Mesendoderm (in vitro differentiated cells): ENCODE data around the gene MCTP2.

Experiments
- DNase-seq: peaks from one replicate; pipeline ENCODE4 v3.0.0; 2013
- H2AK5ac ChIP-seq: 2 replicates; pipeline ENCODE4 v1.6.1; 2013; ENCODE audit warnings: low read length, inconsistent platforms
- H2BK120ac ChIP-seq: 2 replicates; pipeline ENCODE4 v1.6.1; 2013; ENCODE audit warnings: low read depth, mild to moderate bottlenecking, low read length, moderate library complexity, mixed read lengths
- H2BK15ac ChIP-seq: replicated peaks from 2 replicates; pipeline ENCODE4 v1.6.1; 2013; ENCODE audit warnings: low read depth, mild to moderate bottlenecking, moderate library complexity
- H2BK5ac ChIP-seq: 2 replicates; pipeline ENCODE4 v1.6.1; 2013; ENCODE audit warnings: low read length, inconsistent platforms
- H3K18ac ChIP-seq: 2 replicates; pipeline ENCODE4 v1.6.1; 2013; ENCODE audit warnings: mild to moderate bottlenecking, low read length, mixed read lengths
- H3K23ac ChIP-seq: one replicate; pipeline ENCODE4 v1.6.1; 2013; ENCODE audit warnings: low read length
- H3K27ac ChIP-seq: 2 replicates; pipeline ENCODE4 v1.5.1; 2013; ENCODE audit warnings: low read depth, mild to moderate bottlenecking, inconsistent platforms, low read length, moderate library complexity
- H3K27me3 ChIP-seq: 2 replicates; pipeline ENCODE4 v1.6.1; 2013; ENCODE audit warnings: low read length, control low read depth, mild to moderate bottlenecking, inconsistent platforms; ENCODE audit not compliant: insufficient read depth, poor library complexity
- H3K36me3 ChIP-seq: 2 replicates; pipeline ENCODE4 v1.6.1; 2013; ENCODE audit warnings: low read length, inconsistent platforms; ENCODE audit not compliant: control insufficient read depth, insufficient read depth
- H3K4ac ChIP-seq: one replicate; pipeline ENCODE4 v1.6.1; 2013; ENCODE audit warnings: low read depth, mild to moderate bottlenecking, low read length, moderate library complexity
- H3K4me1 ChIP-seq: 2 replicates; pipeline ENCODE4 v1.6.1; 2013; ENCODE audit warnings: low read depth, low read length, inconsistent platforms; ENCODE audit not compliant: control insufficient read depth
- H3K4me2 ChIP-seq: 2 replicates; pipeline ENCODE4 v1.6.1; 2013; ENCODE audit warnings: low read length
- H3K4me3 ChIP-seq: 2 replicates; pipeline ENCODE4 v1.5.1; 2013; ENCODE audit warnings: mild to moderate bottlenecking, low read length
- H3K56ac ChIP-seq: one replicate; pipeline ENCODE4 v1.6.1; 2013; ENCODE audit warnings: low read length
- H3K79me1 ChIP-seq: 2 replicates; pipeline ENCODE4 v1.6.1; 2013; ENCODE audit warnings: low read length, inconsistent platforms
- H3K79me2 ChIP-seq: 2 replicates; pipeline ENCODE4 v1.6.1; 2013; ENCODE audit warnings: mild to moderate bottlenecking, low read length; ENCODE audit not compliant: control insufficient read depth, insufficient read depth
- H3K9ac ChIP-seq: 2 replicates; pipeline ENCODE4 v1.6.1; 2013; ENCODE audit warnings: low read length, inconsistent platforms
- H4K5ac ChIP-seq: one replicate; pipeline ENCODE4 v1.6.1; 2013; ENCODE audit warnings: low read length
- H4K8ac ChIP-seq: one replicate; pipeline ENCODE4 v1.6.1; 2013; ENCODE audit warnings: low read depth, mild to moderate bottlenecking, control low read depth, low read length, moderate library complexity
- WGBS: extraction: QIAGEN DNeasy Blood & Tissue Kit; methylation state at CpG from one replicate; pipeline ENCODE4 v1.1.7; 2013; ENCODE audit warnings: low lambda C conversion rate, missing lambda C conversion rate; ENCODE audit not compliant: insufficient coverage; ENCODE audit errors: extremely low coverage; 5-methylcytosine and 5-hydroxymethylcytosine counted together

The MCTP2 gene

DNA sequence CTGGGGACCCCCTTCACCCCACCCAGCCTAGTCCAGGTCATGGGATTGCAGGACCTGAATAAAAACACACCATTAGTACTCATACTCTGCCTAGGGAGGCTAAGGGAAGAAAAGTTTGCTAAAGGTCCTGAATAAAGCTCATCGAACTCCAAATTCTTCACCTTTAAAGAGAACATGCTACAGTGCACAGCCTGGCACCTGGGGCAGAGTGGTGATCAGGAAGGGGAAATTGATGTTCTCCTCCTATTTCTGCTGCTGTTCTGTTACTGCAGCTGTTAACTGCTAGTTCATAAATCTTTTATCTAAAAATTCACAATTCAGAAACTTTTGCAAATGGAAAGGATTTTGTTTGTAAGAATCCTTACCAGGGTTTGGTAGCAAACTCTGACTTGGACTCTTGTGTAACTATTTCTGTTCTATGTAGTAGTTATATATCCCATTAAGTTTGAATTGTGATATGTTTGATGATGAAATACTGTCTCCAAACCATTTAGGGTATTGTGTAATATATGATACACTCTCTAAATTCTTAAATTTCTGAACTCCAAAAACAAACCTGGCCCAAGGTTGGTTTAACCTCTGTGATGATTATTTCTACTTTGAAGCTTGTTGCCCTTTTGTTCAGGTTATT, 27.9 kb downstream of the MCTP2 start:
- H3K4ac ChIP-seq: no peak overlapping the region
- no peaks in the 10 kb centered on the region for H3K36me3 ChIP-seq
- no peak overlapping the region for H4K8ac ChIP-seq
- H2BK5ac ChIP-seq: no peak overlapping the region
- H3K27me3 ChIP-seq: no peaks in the 10 kb centered on the region
- no peak overlapping the region for H4K5ac ChIP-seq
- no peak for DNase-seq
- no peaks in the 10 kb centered on the region for H3K79me2 ChIP-seq
- no peak overlapping the region for H3K23ac ChIP-seq
- H3K27ac ChIP-seq: no peak overlapping the region
- no peak overlapping the region for H3K9ac ChIP-seq
- WGBS: no CpG with 5 or more reads among the region's 1 CpG
- H3K4me2 ChIP-seq: no peak overlapping the region
- no peaks in the 10 kb centered on the region for H3K4me1 ChIP-seq
- H2BK15ac ChIP-seq: no peak overlapping the region
- H3K56ac ChIP-seq: no peak overlapping the region
- H2AK5ac ChIP-seq: no peak overlapping the region
- no peak overlapping the region for H3K4me3 ChIP-seq
- H2BK120ac ChIP-seq: no peak overlapping the region
- H3K18ac ChIP-seq: no peak overlapping the region
- H3K79me1 ChIP-seq: no peaks in the 10 kb centered on the region

DNA sequence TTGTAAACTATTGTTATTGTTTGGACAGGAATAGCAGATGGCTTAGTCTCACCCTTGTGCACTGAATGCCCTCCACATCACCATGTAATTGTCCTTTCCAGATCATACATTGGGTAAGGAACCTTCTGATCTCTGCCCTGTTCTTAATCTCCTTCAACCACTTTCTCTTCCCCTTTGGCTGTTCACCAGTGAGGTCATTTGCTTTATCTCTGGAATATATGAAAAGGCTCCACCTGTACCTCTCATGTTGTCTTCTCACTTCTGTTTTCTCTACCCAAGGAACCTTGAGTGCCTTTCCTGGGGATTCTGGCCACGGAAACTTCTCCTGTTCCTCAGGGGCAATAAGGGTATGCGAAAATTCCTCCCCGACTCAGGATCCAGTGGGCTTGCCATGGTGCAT, 28.5 kb downstream of the MCTP2 start:
- no peak overlapping the region for H3K4me2 ChIP-seq
- no peak overlapping the region for H3K18ac ChIP-seq
- no peak overlapping the region for H4K8ac ChIP-seq
- H3K9ac ChIP-seq: no peak overlapping the region
- no peaks in the 10 kb centered on the region for H3K79me1 ChIP-seq
- no peak overlapping the region for H2BK5ac ChIP-seq
- no peak overlapping the region for H3K23ac ChIP-seq
- H2AK5ac ChIP-seq: no peak overlapping the region
- H3K79me2 ChIP-seq: no peaks in the 10 kb centered on the region
- H3K27ac ChIP-seq: no peak overlapping the region
- H2BK15ac ChIP-seq: no peak overlapping the region
- no peak overlapping the region for H4K5ac ChIP-seq
- H3K4ac ChIP-seq: no peak overlapping the region
- H3K56ac ChIP-seq: no peak overlapping the region
- WGBS: no CpG with 5 or more reads among the region's 3 CpGs
- H3K36me3 ChIP-seq: no peaks in the 10 kb centered on the region
- no peak overlapping the region for H3K4me3 ChIP-seq
- DNase-seq: no peak
- H3K27me3 ChIP-seq: no peaks in the 10 kb centered on the region
- H2BK120ac ChIP-seq: no peak overlapping the region
- H3K4me1 ChIP-seq: no peaks in the 10 kb centered on the region

DNA sequence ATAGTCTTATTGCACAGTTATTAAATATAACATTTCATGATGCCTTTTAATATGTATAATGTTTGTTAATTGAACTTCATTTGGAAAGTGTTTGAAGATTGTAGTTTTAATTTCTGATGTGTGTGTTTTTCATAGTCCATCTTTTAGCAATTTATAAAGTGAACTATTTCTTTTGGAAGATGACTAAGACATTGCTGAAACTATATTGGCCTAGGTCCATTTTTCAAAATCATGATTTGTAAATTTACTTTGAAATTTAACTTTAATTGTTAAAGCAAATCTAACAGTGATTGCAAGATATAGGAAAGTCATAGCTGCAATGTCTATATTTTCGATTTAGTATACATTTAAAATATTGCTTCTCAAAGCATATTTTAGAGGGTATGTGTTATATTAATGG, 30.8 kb downstream of the MCTP2 start:
- no CpG with 5 or more reads among the region's 1 CpG for WGBS
- Histone ChIP-seq H3K18ac (no peak overlapping the region), H3K4me2 (no peak overlapping the region), H3K4ac (no peak overlapping the region), H2BK5ac (no peak overlapping the region), H2AK5ac (no peak overlapping the region), H2BK120ac (no peak overlapping the region), H3K4me3 (no peak overlapping the region), H3K27me3 (no peaks in the 10 kb centered on the region), H4K5ac (no peak overlapping the region), H3K56ac (no peak overlapping the region), H3K36me3 (no peaks in the 10 kb centered on the region), H3K23ac (no peak overlapping the region), H3K27ac (no peak overlapping the region), H3K9ac (no peak overlapping the region), H3K79me2 (no peaks in the 10 kb centered on the region), H4K8ac (no peak overlapping the region), H3K4me1 (no peaks in the 10 kb centered on the region), H3K79me1 (no peaks in the 10 kb centered on the region), H2BK15ac (no peak overlapping the region)
- DNase-seq: no peak

GRCh38 chr15:94263341-94264273, 32.2 kb downstream of the MCTP2 start:
- Histone ChIP-seq H3K18ac (no peak overlapping the region), H3K4me3 (no peak overlapping the region), H4K5ac (no peak overlapping the region), H3K27me3 (no peaks in the 10 kb centered on the region), H2BK5ac (no peak overlapping the region), H3K56ac (no peak overlapping the region), H3K27ac (no peak overlapping the region), H3K4ac (no peak overlapping the region), H3K79me2 (no peaks in the 10 kb centered on the region), H3K36me3 (no peaks in the 10 kb centered on the region), H2AK5ac (no peak overlapping the region), H3K9ac (no peak overlapping the region), H3K4me2 (no peak overlapping the region), H3K23ac (no peak overlapping the region), H3K4me1 (no peaks in the 10 kb centered on the region), H2BK15ac (no peak overlapping the region), H3K79me1 (no peaks in the 10 kb centered on the region), H2BK120ac (no peak overlapping the region), H4K8ac (no peak overlapping the region)
- whole genome bisulfite sequencing: no CpG with 5 or more reads among the region's 7 CpGs
- DNase-seq: no peak

- H3K79me2 ChIP-seq: no peaks in the 10 kb centered on the region
- H2BK5ac ChIP-seq: no peak overlapping the region
- no peak overlapping the region for H4K5ac ChIP-seq
- no peaks in the 10 kb centered on the region for H3K36me3 ChIP-seq
- no peak overlapping the region for H3K4ac ChIP-seq
- H2AK5ac ChIP-seq: no peak overlapping the region
- no peak overlapping the region for H4K8ac ChIP-seq
- H3K9ac ChIP-seq: no peak overlapping the region
- no peak overlapping the region for H3K27ac ChIP-seq
- no peak overlapping the region for H2BK120ac ChIP-seq
- H3K79me1 ChIP-seq: no peaks in the 10 kb centered on the region
- no peak overlapping the region for H3K23ac ChIP-seq
- no peak overlapping the region for H3K4me3 ChIP-seq
- no CpG with 5 or more reads among the region's 4 CpGs for WGBS
- no peaks in the 10 kb centered on the region for H3K4me1 ChIP-seq
- no peak for DNase-seq
- H3K56ac ChIP-seq: no peak overlapping the region
- H3K27me3 ChIP-seq: no peaks in the 10 kb centered on the region
- H3K4me2 ChIP-seq: no peak overlapping the region
- H2BK15ac ChIP-seq: no peak overlapping the region
- no peak overlapping the region for H3K18ac ChIP-seq
Observed at GRCh38 chr15:94265009-94265408, 33.6 kb downstream of the MCTP2 start.
